Measurements from ENCODE around the gene HAGH. TPM values are rescaled to one million over a fixed set of nuclear protein-coding genes. Genes with fewer than 3 reads are reported as not detected.
"Not testable (repeated sequence)": the region's sequence is repeated elsewhere in the genome, so short reads cannot be mapped to it uniquely, and the experiment has no call there.

Gene HAGH
- 10 to 100 TPM; 51.3 to 51.8 TPM for total RNA-seq

DNA sequence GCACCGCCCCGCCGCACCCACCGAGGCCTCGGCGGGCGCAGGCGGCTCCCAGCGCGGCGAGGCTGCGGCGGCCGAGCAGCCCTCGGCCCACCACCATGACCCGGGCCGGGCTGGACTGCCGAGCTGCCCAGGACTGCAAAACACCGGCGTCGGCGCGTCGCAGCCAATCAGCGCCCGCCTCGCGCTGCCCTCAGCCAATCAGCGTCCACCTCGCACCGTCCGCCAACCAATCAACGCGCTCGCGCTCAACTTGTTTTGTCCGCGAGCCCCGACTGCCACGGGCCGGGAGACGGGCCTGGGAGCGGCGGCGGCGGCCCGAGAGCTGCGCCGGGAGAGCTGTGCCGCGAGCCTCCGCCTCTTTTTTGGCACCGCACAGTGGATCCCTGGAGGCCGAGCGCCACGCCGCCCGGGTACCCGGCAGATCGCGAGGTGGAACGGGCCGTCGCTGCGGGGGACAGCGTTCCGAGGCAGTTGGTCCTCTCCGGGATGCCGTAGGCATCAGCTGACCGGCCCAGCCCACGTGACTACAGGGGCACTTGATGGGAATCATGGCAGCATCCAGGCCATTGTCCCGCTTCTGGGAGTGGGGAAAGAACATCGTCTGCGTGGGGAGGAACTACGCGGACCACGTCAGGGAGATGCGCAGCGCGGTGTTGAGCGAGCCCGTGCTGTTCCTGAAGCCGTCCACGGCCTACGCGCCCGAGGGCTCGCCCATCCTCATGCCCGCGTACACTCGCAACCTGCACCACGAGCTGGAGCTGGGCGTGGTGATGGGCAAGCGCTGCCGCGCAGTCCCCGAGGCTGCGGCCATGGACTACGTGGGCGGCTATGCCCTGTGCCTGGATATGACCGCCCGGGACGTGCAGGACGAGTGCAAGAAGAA lies at the start of gene HAGH, which contains the start of gene FAHD1:
Gene HAGH, minus strand, starts transcription at position 135 of the 883 bp plus-strand sequence. Its CDS starts 38 bp downstream, at position 97.
Gene FAHD1, plus strand, starts transcription at position 516 of the 883 bp plus-strand sequence. Its CDS starts 33 bp downstream, at position 549.
- ChIA-PET POLR2A (interaction anchor here (0.7 to 3.0 kb wide), 19 partner anchors 11 to 518 kb away, joined by 3 to 20 read pairs (median 3); partner anchors contain the start of genes EME2, IGFALS, MAPK8IP3 and MRPS34), CTCF (interaction anchor here (0.7 to 2.2 kb wide), 5 partner anchors 14 to 121 kb away, joined by 3 to 9 read pairs (median 3); partner anchors contain the start of genes EME2, MAPK8IP3, MRPS34 and NUBP2)
- peak within 1 kb of the TSS; percentile 81 for H3K27ac Mint-ChIP-seq
- H3K4me1 Mint-ChIP-seq = peaks cover 42% of the 10 kb centered on the region
- H3K36me3 Mint-ChIP-seq (ENCODE audit: low read depth) = peaks cover 4% of the 10 kb centered on the region
- H3K27me3 Mint-ChIP-seq = no peaks in the 10 kb centered on the region
- peak within 1 kb of the TSS; percentile 96 for H3K4me3 Mint-ChIP-seq
- no peaks in the 10 kb centered on the region for H3K9me3 Mint-ChIP-seq
- DNase-seq = peak; percentile 91

DNA sequence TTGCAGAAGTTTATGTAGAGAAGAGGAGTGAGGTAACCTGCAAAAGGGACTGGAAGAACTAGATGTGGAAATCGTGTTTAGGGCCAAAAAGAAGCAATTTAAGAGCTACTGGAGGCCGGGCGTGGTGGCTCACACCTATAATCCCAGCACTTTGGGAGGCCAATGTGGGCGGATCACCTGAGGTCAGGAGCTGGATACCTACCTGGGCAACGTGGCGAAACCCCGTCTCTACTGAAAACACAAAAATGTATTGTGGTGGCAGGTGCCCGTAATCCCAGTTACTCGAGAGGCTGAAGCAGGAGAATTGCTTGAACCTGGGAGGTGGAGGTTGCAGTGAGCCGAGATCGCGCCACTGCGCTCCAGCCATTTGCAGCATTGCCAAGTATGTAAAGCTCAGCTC lies 49.4 kb upstream of the HAGH start:
- H3K27ac Mint-ChIP-seq; H3K9me3 Mint-ChIP-seq; H3K36me3 Mint-ChIP-seq (ENCODE audit: low read depth); POLR2A ChIA-PET; H3K4me3 Mint-ChIP-seq; DNase-seq: not testable (repeated sequence)
- Mint-ChIP-seq H3K27me3 (peaks cover 24% of the 10 kb centered on the region), H3K4me1 (peaks cover 14% of the 10 kb centered on the region)
- CTCF ChIA-PET = interaction anchor here (1.0 to 4.2 kb wide), 3 partner anchors 9 to 53 kb away, joined by 3 to 15 read pairs (median 4); no protein-coding TSS in a partner anchor

- Mint-ChIP-seq H3K4me1 (peaks cover 14% of the 10 kb centered on the region), H3K9me3 (no peaks in the 10 kb centered on the region), H3K27me3 (peaks cover 24% of the 10 kb centered on the region), H3K36me3 (ENCODE audit: low read depth) (no peaks in the 10 kb centered on the region), H3K27ac (no peak overlapping the region), H3K4me3 (no peak overlapping the region)
- DNase-seq = no peak
- ChIA-PET CTCF (interaction anchor here (0.7 to 1.3 kb wide), 2 partner anchors 9 to 59 kb away, joined by 3 to 4 read pairs; no protein-coding TSS in a partner anchor), POLR2A (interaction anchor here (0.7 kb wide), 1 partner anchor 9 kb away, joined by 4 read pairs; no protein-coding TSS in a partner anchor)
Measured at GRCh38 chr16:1874854-1875253, 48.2 kb upstream of the HAGH start.

DNA sequence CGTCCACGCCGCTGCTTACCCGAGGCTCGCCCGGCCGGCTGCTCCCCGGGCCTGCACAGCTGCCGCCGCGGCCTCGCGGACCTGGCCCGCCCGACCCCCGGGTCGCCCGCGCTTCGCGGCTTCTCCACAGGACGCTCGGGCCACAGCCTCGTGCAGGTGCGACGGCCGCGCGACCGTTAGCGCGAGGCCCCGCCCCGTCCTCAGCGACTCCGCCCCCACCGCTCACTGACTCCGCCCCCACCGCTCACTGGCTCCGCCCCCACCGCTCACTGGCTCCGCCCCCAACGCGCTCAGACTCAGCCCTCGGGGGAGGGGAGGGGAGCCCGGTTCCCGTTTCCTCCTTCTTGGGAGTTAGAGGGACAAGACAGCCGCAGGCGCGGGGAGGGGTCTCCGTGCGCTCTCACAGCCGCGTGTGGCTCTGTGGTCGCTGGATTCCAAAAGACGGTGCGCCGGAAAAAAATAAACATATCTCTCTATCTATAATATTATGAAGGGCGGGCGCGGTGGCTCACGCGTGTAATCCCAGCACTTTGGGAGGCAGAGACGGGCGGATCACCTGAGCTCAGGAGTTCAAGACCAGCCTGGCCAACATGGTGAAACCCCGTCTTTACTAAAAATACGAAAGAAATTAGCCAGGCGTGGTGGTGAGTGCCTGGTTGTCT lies 45.5 kb upstream of the HAGH start, which contains the start of gene MEIOB:
Gene MEIOB, minus strand, starts transcription at position 191 of the 662 bp plus-strand sequence. CDS start 3,989 bp downstream, outside the sequence.
- no peaks in the 10 kb centered on the region for H3K9me3 Mint-ChIP-seq
- H3K4me3 Mint-ChIP-seq = peak within 1 kb of the TSS; percentile 24
- H3K27me3 Mint-ChIP-seq = peaks cover 17% of the 10 kb centered on the region
- POLR2A ChIA-PET = no interaction called here
- H3K4me1 Mint-ChIP-seq = peaks cover 10% of the 10 kb centered on the region
- CTCF ChIA-PET = no interaction called here
- H3K36me3 Mint-ChIP-seq (ENCODE audit: low read depth) = no peaks in the 10 kb centered on the region
- DNase-seq = peak; percentile 23
- H3K27ac Mint-ChIP-seq = no peak within 1 kb of the TSS

- Mint-ChIP-seq H3K4me3 (no peak overlapping the region), H3K27ac (no peak overlapping the region), H3K9me3 (no peaks in the 10 kb centered on the region), H3K36me3 (ENCODE audit: low read depth) (no peaks in the 10 kb centered on the region), H3K27me3 (peaks cover 19% of the 10 kb centered on the region), H3K4me1 (peaks cover 3% of the 10 kb centered on the region)
- POLR2A ChIA-PET = no interaction called here
- CTCF ChIA-PET = interaction anchor here (0.8 to 1.5 kb wide), 2 partner anchors 12 to 460 kb away, joined by 3 to 5 read pairs; no protein-coding TSS in a partner anchor
- no peak for DNase-seq
Measured at GRCh38 chr16:1870365-1871082, 43.9 kb upstream of the HAGH start.

DNA sequence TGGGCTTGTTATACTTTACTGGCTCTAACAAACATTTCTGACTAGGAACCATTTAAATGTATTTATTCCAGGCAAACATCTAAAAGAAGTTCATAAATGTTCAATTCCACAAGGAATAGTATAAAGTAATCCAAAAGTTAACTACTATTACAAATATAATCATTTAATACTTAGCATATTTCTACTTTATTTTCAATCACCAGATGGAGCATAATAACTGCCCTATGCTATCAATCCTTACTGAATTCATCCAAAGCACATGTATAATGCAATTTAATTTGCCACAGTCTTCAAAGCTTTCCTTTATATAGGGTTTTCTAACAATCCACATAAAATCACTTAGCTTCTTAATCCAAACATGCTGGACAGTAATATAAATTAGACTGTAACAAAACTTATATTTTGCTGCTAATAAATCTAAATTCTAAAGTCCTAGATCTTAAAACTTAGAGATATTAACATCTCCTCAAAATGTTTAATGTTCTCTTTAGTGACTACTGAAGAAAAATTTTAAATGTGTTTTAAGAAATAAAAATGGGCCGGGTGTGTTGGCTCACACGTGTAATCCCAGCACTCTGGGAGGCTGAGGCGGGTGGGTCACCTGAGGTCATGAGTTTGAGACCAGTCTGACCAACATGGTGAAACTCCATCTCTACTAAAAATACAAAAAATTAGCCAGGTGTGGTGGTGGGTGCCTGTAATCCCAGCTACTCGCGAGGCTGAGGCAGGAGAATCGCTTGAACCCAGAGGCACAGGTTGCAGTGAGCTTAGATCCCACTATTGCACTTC lies 39.5 kb upstream of the HAGH start:
- DNase-seq = no peak
- H3K27me3 Mint-ChIP-seq = peaks cover 12% of the 10 kb centered on the region
- H3K36me3 Mint-ChIP-seq (ENCODE audit: low read depth) = no peaks in the 10 kb centered on the region
- POLR2A ChIA-PET = interaction anchor here (0.6 to 1.2 kb wide), 3 partner anchors 9 to 95 kb away, joined by 3 to 4 read pairs (median 3); no protein-coding TSS in a partner anchor
- H3K9me3 Mint-ChIP-seq = no peaks in the 10 kb centered on the region
- no peak overlapping the region for H3K4me3 Mint-ChIP-seq
- no peaks in the 10 kb centered on the region for H3K4me1 Mint-ChIP-seq
- no peak overlapping the region for H3K27ac Mint-ChIP-seq
- CTCF ChIA-PET = interaction anchor here (0.6 to 1.5 kb wide), 3 partner anchors 9 to 63 kb away, joined by 4 read pairs; no protein-coding TSS in a partner anchor

GRCh38 chr16:1863681-1864460 lies 37.2 kb upstream of the HAGH start:
- no peak overlapping the region for H3K27ac Mint-ChIP-seq
- H3K9me3 Mint-ChIP-seq = no peaks in the 10 kb centered on the region
- H3K4me3 Mint-ChIP-seq = no peak overlapping the region
- ChIA-PET CTCF (interaction anchor here (0.6 to 3.3 kb wide), 7 partner anchors 14 to 277 kb away, joined by 3 to 15 read pairs (median 3); partner anchors contain the start of gene MSRB1), POLR2A (no interaction called here)
- no peaks in the 10 kb centered on the region for H3K36me3 Mint-ChIP-seq (ENCODE audit: low read depth)
- no peaks in the 10 kb centered on the region for H3K4me1 Mint-ChIP-seq
- peaks cover 26% of the 10 kb centered on the region for H3K27me3 Mint-ChIP-seq
- DNase-seq = no peak

- Mint-ChIP-seq H3K4me3 (no peak overlapping the region), H3K27ac (no peak overlapping the region), H3K36me3 (ENCODE audit: low read depth) (no peaks in the 10 kb centered on the region), H3K9me3 (no peaks in the 10 kb centered on the region), H3K27me3 (peaks cover 38% of the 10 kb centered on the region), H3K4me1 (peaks cover 5% of the 10 kb centered on the region)
- POLR2A ChIA-PET = no interaction called here
- no peak for DNase-seq
- CTCF ChIA-PET = interaction anchor here (1.2 to 3.3 kb wide), 3 partner anchors 16 to 278 kb away, joined by 3 to 15 read pairs (median 4); no protein-coding TSS in a partner anchor
Measured at GRCh38 chr16:1862394-1862793, 35.8 kb upstream of the HAGH start.

DNA sequence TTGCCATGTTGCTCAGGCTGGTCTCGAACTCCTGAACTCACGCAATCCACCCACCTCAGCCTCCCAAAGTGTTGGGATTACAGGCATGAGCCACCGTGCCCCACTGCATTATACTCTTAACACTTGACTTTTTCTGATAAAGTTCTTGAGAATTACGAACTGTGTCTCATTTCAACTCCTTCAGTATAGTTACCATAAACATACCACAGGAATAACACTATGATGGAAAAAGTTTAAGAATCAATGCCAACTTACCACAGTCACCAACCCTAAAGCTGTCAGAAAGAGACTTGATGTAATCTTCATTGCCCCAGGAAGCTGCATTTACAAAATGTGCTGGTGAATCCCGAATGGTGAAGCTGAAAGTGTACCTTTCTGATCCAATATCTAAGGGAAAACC lies 35.1 kb upstream of the HAGH start:
- no peak for DNase-seq
- H3K27ac Mint-ChIP-seq = no peak overlapping the region
- H3K27me3 Mint-ChIP-seq = peaks cover 41% of the 10 kb centered on the region
- ChIA-PET POLR2A (no interaction called here), CTCF (interaction anchor here (1.5 to 3.3 kb wide), 2 partner anchors 16 to 279 kb away, joined by 3 to 15 read pairs; no protein-coding TSS in a partner anchor)
- no peak overlapping the region for H3K4me3 Mint-ChIP-seq
- H3K36me3 Mint-ChIP-seq (ENCODE audit: low read depth) = no peaks in the 10 kb centered on the region
- H3K9me3 Mint-ChIP-seq = no peaks in the 10 kb centered on the region
- peaks cover 5% of the 10 kb centered on the region for H3K4me1 Mint-ChIP-seq

DNA sequence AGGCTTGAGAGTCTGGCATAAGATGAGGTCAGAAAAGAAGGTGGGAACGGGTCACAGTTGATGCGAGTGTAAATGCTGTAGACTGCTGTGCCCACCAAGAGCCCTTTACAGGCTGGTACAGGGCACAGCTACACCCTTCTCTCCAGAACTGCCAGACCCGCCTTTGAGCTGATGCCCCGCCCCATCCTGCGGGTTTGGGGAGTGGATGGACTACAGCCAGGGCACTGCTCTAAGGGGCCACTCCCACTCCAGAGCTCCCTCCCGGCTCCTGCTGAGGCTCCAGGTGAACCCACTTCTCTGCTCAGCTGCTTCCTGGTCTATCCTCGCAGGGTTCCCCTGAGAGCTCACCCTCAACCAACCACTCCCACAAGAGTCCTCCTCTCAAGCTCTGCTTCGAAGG lies 33.0 kb upstream of the HAGH start:
- no peaks in the 10 kb centered on the region for H3K9me3 Mint-ChIP-seq
- ChIA-PET POLR2A (no interaction called here), CTCF (interaction anchor here (0.6 kb wide), 1 partner anchor 27 kb away, joined by 3 read pairs; no protein-coding TSS in a partner anchor)
- H3K27me3 Mint-ChIP-seq = peaks cover 37% of the 10 kb centered on the region
- no peak overlapping the region for H3K4me3 Mint-ChIP-seq
- H3K36me3 Mint-ChIP-seq (ENCODE audit: low read depth) = no peaks in the 10 kb centered on the region
- DNase-seq = no peak
- peaks cover 15% of the 10 kb centered on the region for H3K4me1 Mint-ChIP-seq
- no peak overlapping the region for H3K27ac Mint-ChIP-seq

Measured in activated CD4-positive, alpha-beta memory T cell treated with anti-CD3 and anti-CD28 coated beads, Interleukin-2, amount 10 ng/mL, durations not matched to agents 7 days and 5 days (primary cell).